ENCODE data around the gene RPS8.
A peak's percentile ranks its signal among the peaks of the same experiment; 100 is the strongest.

Gene RPS8

DNA sequence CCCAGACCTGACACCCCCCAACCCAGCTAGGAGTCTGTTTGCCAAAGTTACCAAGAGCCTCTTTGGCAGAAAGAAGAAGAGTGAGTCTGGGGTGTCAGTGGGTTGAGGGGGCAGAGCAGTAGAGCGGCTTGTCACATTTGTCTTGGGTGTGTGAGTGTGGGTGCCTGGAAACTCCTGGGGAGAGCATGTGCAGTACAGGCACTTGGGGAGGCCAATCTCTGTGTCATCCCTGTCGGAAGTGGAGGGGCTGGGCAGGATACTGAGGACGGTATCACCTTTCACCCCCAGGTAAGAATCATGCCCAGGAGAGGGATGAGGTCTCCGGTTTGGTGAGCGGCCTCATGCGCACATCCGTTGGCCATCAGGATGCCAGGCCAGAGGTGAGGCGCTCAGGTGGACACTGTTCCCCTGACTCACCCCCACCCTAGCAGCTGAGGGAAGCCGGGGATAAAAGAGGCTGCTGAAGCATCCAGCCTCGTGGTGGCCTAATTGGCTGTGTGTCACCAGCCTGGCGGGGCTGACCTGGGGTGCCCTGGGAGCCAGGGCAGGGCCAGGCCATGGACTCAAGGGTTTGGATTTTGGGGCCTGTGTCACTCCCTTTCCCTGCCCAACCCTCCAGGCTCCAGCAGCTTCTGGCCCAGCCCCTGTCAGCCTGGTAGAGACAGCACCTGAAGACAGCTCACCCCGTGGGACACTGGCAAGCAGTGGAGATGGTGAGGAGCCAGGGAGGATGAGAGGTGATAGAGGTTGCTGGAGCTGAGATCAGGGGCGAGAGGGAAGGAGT lies 28.2 kb downstream of the RPS8 start:
- no peaks in the 10 kb centered on the region for H3K9me3 ChIP-seq (ENCODE audit: insufficient read depth, low read depth, low read length)
- H2AFZ ChIP-seq (ENCODE audit: insufficient read depth, low read length, poor library complexity), result no peak overlapping the region
- peak overlapping the region; percentile 33 for H2BK12ac ChIP-seq (ENCODE audit: low read length)
- peaks cover 44% of the 10 kb centered on the region in 2 experiments for H3K4me1 ChIP-seq (ENCODE audit: control insufficient read depth in 1 of 2, insufficient read depth in 2 of 2, low read length in 2 of 2)
- no CpG with 5 or more reads among the region's 13 CpGs for WGBS (ENCODE audit: extremely low coverage, insufficient coverage, insufficient read length)
- H4K91ac ChIP-seq (ENCODE audit: low read depth, low read length), result no peak overlapping the region
- no peak overlapping the region for H2AK5ac ChIP-seq (ENCODE audit: low read length)
- H2BK5ac ChIP-seq (ENCODE audit: low read depth, low read length, poor library complexity), result no peak overlapping the region
- H3K9ac ChIP-seq (ENCODE audit: low read length), result no peak overlapping the region
- no peak overlapping the region for H3K4me3 ChIP-seq (ENCODE audit: low read depth, low read length)
- H3K27me3 ChIP-seq (ENCODE audit: insufficient read depth, low read length), result no peaks in the 10 kb centered on the region
- H3K79me1 ChIP-seq (ENCODE audit: low read length), result peaks cover 37% of the 10 kb centered on the region
- H3K18ac ChIP-seq (ENCODE audit: low read length), result peak overlapping the region; percentile 25
- no peak overlapping the region for H4K12ac ChIP-seq (ENCODE audit: low read depth, low read length)
- H3K4ac ChIP-seq (ENCODE audit: low read depth, low read length), result no peak overlapping the region
- no peak overlapping the region for H4K8ac ChIP-seq (ENCODE audit: low read depth, low read length)
- no peak overlapping the region for H3K4me2 ChIP-seq (ENCODE audit: low read length)
- H3K23ac ChIP-seq (ENCODE audit: low read length), result no peak overlapping the region
- DNase-seq, result peak in 1 of 2 donors; percentile 33
- peaks cover 44% of the 10 kb centered on the region in 2 experiments for H3K36me3 ChIP-seq (ENCODE audit: control insufficient read depth in 1 of 2, insufficient read depth in 2 of 2, low read length in 2 of 2)
- H3K14ac ChIP-seq (ENCODE audit: low read length), result no peak overlapping the region
- H3K27ac ChIP-seq (ENCODE audit: low read depth, low read length), result no peak overlapping the region
- H2BK120ac ChIP-seq (ENCODE audit: insufficient read depth, low read length, poor library complexity), result no peak overlapping the region
- H3K79me2 ChIP-seq (ENCODE audit: control insufficient read depth, insufficient read depth, low read length, poor library complexity), result peaks cover 27% of the 10 kb centered on the region

DNA sequence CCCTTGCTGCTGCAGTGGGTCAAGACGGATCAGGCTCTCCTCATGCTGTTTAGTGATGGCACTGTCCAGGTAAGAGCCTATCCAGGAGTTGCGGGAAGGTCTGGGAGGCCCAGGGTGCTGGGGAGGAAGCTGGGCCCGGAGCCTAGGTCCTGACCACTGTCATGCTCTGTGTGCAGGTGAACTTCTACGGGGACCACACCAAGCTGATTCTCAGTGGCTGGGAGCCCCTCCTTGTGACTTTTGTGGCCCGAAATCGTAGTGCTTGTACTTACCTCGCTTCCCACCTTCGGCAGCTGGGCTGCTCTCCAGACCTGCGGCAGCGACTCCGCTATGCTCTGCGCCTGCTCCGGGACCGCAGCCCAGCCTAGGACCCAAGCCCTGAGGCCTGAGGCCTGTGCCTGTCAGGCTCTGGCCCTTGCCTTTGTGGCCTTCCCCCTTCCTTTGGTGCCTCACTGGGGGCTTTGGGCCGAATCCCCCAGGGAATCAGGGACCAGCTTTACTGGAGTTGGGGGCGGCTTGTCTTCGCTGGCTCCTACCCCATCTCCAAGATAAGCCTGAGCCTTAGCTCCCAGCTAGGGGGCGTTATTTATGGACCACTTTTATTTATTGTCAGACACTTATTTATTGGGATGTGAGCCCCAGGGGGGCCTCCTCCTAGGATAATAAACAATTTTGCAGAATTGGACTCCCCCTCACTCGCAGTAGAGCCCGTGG lies 30.1 kb downstream of the RPS8 start:
- DNase-seq, result peak; percentile 6 to 21
- no peak overlapping the region for H3K23ac ChIP-seq (ENCODE audit: low read length)
- peaks cover 44 to 48% of the 10 kb centered on the region in 2 experiments for H3K36me3 ChIP-seq (ENCODE audit: control insufficient read depth in 1 of 2, insufficient read depth in 2 of 2, low read length in 2 of 2)
- no peaks in the 10 kb centered on the region for H3K9me3 ChIP-seq (ENCODE audit: insufficient read depth, low read depth, low read length)
- no CpG with 5 or more reads among the region's 20 CpGs for WGBS (ENCODE audit: extremely low coverage, insufficient coverage, insufficient read length)
- peaks cover 48% of the 10 kb centered on the region for H3K79me1 ChIP-seq (ENCODE audit: low read length)
- no peak overlapping the region for H3K4me3 ChIP-seq (ENCODE audit: low read depth, low read length)
- H3K27me3 ChIP-seq (ENCODE audit: insufficient read depth, low read length), result no peaks in the 10 kb centered on the region
- H2AK5ac ChIP-seq (ENCODE audit: low read length), result peak overlapping the region; percentile 89
- peak overlapping the region; percentile 30 for H4K91ac ChIP-seq (ENCODE audit: low read depth, low read length)
- H2BK120ac ChIP-seq (ENCODE audit: insufficient read depth, low read length, poor library complexity), result peak overlapping the region; percentile 18
- no peak overlapping the region for H3K4ac ChIP-seq (ENCODE audit: low read depth, low read length)
- H3K4me1 ChIP-seq (ENCODE audit: control insufficient read depth in 1 of 2, insufficient read depth in 2 of 2, low read length in 2 of 2), result peaks cover 63 to 64% of the 10 kb centered on the region in 2 experiments
- no peak overlapping the region for H2AFZ ChIP-seq (ENCODE audit: insufficient read depth, low read length, poor library complexity)
- peak overlapping the region; percentile 20 for H4K8ac ChIP-seq (ENCODE audit: low read depth, low read length)
- peak overlapping the region; percentile 74 for H3K18ac ChIP-seq (ENCODE audit: low read length)
- no peak overlapping the region for H3K4me2 ChIP-seq (ENCODE audit: low read length)
- H3K79me2 ChIP-seq (ENCODE audit: control insufficient read depth, insufficient read depth, low read length, poor library complexity), result peaks cover 32% of the 10 kb centered on the region
- H4K12ac ChIP-seq (ENCODE audit: low read depth, low read length), result no peak overlapping the region
- H3K14ac ChIP-seq (ENCODE audit: low read length), result peak overlapping the region; percentile 32
- peak overlapping the region; percentile 18 for H2BK5ac ChIP-seq (ENCODE audit: low read depth, low read length, poor library complexity)
- H3K27ac ChIP-seq (ENCODE audit: low read depth, low read length), result peak overlapping the region; percentile 7
- no peak overlapping the region for H3K9ac ChIP-seq (ENCODE audit: low read length)
- peak overlapping the region; percentile 48 for H2BK12ac ChIP-seq (ENCODE audit: low read length)

DNA sequence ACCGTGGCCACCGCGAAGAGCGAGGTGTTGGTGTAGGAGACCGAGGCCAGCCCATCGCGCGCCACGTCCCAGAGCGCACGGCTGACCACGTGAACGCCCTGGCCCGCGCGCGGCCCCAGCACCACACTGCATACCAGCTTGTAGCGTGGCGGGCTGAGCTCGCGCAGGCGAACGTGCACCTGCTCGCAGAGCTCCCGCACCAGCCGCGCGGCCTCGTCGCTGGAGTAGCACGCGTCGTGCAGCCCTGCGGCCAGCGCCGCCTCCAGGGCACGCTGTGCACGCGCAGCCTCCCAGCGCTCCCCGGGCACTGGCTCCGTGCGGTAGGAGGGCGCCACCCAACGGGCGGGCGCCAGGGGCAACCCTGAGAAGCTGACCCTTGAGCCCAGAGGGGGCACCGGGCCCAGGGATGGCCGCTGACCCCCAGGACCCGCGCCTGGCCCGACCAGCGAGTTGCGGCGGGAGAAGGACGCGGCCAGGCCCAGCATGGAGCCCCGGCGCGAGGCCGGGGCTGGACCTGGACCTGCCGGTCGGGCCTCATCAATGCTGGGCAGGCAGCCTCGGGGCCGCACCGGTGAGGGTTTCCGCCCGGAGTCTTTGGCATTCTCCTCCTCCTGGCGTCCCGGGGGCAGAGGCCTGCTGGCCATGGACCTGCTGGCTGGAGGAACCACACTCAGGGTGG lies 30.8 kb downstream of the RPS8 start:
- Histone ChIP-seq H4K12ac (ENCODE audit: low read depth, low read length) (no peak overlapping the region), H3K14ac (ENCODE audit: low read length) (peak overlapping the region; percentile 73), H3K4me1 (ENCODE audit: control insufficient read depth in 1 of 2, insufficient read depth in 2 of 2, low read length in 2 of 2) (peaks cover 63% of the 10 kb centered on the region in 2 experiments), H4K91ac (ENCODE audit: low read depth, low read length) (peak overlapping the region; percentile 79), H3K79me1 (ENCODE audit: low read length) (peaks cover 46% of the 10 kb centered on the region), H2BK120ac (ENCODE audit: insufficient read depth, low read length, poor library complexity) (peak overlapping the region; percentile 92), H3K27ac (ENCODE audit: low read depth, low read length) (peak overlapping the region; percentile 98), H3K9me3 (ENCODE audit: insufficient read depth, low read depth, low read length) (no peaks in the 10 kb centered on the region), H3K4me2 (ENCODE audit: low read length) (no peak overlapping the region), H2BK5ac (ENCODE audit: low read depth, low read length, poor library complexity) (peak overlapping the region; percentile 78), H2AK5ac (ENCODE audit: low read length) (peak overlapping the region; percentile 89), H3K27me3 (ENCODE audit: insufficient read depth, low read length) (no peaks in the 10 kb centered on the region), H3K18ac (ENCODE audit: low read length) (peak overlapping the region; percentile 74), H3K79me2 (ENCODE audit: control insufficient read depth, insufficient read depth, low read length, poor library complexity) (peaks cover 27% of the 10 kb centered on the region), H3K23ac (ENCODE audit: low read length) (no peak overlapping the region), H4K8ac (ENCODE audit: low read depth, low read length) (peak overlapping the region; percentile 71), H3K4me3 (ENCODE audit: low read depth, low read length) (no peak overlapping the region), H2AFZ (ENCODE audit: insufficient read depth, low read length, poor library complexity) (peak overlapping the region; percentile 9), H3K36me3 (ENCODE audit: control insufficient read depth in 1 of 2, insufficient read depth in 2 of 2, low read length in 2 of 2) (peaks cover 44 to 50% of the 10 kb centered on the region in 2 experiments), H3K4ac (ENCODE audit: low read depth, low read length) (peak overlapping the region; percentile 84), H3K9ac (ENCODE audit: low read length) (no peak overlapping the region), H2BK12ac (ENCODE audit: low read length) (peak overlapping the region; percentile 94)
- no CpG with 5 or more reads among the region's 70 CpGs for WGBS (ENCODE audit: extremely low coverage, insufficient coverage, insufficient read length)
- peak; percentile 66 to 72 for DNase-seq

- Histone ChIP-seq H3K27ac (ENCODE audit: low read depth, low read length) (peak within 1 kb of the TSS; percentile 98), H3K4me3 (ENCODE audit: low read depth, low read length) (no peak within 1 kb of the TSS), H3K27me3 (ENCODE audit: insufficient read depth, low read length) (no peaks in the 10 kb centered on the region), H3K79me1 (ENCODE audit: low read length) (peaks cover 49% of the 10 kb centered on the region), H3K4me1 (ENCODE audit: control insufficient read depth in 1 of 2, insufficient read depth in 2 of 2, low read length in 2 of 2) (peaks cover 64 to 68% of the 10 kb centered on the region in 2 experiments), H2AFZ (ENCODE audit: insufficient read depth, low read length, poor library complexity) (peak within 1 kb of the TSS; percentile 24), H3K4me2 (ENCODE audit: low read length) (peak within 1 kb of the TSS; percentile 27), H3K79me2 (ENCODE audit: control insufficient read depth, insufficient read depth, low read length, poor library complexity) (peaks cover 25% of the 10 kb centered on the region), H4K91ac (ENCODE audit: low read depth, low read length) (peak within 1 kb of the TSS; percentile 96), H3K18ac (ENCODE audit: low read length) (peak within 1 kb of the TSS; percentile 64), H3K4ac (ENCODE audit: low read depth, low read length) (peak within 1 kb of the TSS; percentile 84), H3K9me3 (ENCODE audit: insufficient read depth, low read depth, low read length) (no peaks in the 10 kb centered on the region), H2AK5ac (ENCODE audit: low read length) (peak within 1 kb of the TSS; percentile 37), H3K23ac (ENCODE audit: low read length) (no peak within 1 kb of the TSS), H3K9ac (ENCODE audit: low read length) (peak within 1 kb of the TSS; percentile 35), H2BK12ac (ENCODE audit: low read length) (peak within 1 kb of the TSS; percentile 94), H3K14ac (ENCODE audit: low read length) (peak within 1 kb of the TSS; percentile 73), H2BK120ac (ENCODE audit: insufficient read depth, low read length, poor library complexity) (peak within 1 kb of the TSS; percentile 92), H4K12ac (ENCODE audit: low read depth, low read length) (peak within 1 kb of the TSS; percentile 31), H3K36me3 (ENCODE audit: control insufficient read depth in 1 of 2, insufficient read depth in 2 of 2, low read length in 2 of 2) (peaks cover 44 to 49% of the 10 kb centered on the region in 2 experiments), H4K8ac (ENCODE audit: low read depth, low read length) (peak within 1 kb of the TSS; percentile 86), H2BK5ac (ENCODE audit: low read depth, low read length, poor library complexity) (peak within 1 kb of the TSS; percentile 91)
- no CpG with 5 or more reads among the region's 7 CpGs for WGBS (ENCODE audit: extremely low coverage, insufficient coverage, insufficient read length)
- DNase-seq, result no peak
These were observed 31.5 kb downstream of the RPS8 start, which contains the start of gene DYNLT4 for GRCh38 chr1:44806704-44807363. DYNLT4 (minus strand) TSS chr1:44807351; CDS start chr1:44806668, 683 bp downstream.
